Stimulated activated memory B cell treated with anti-CD40 and anti-IgM and Interleukin-4, amounts not matched to agents 10 μg/mL and 1 μg/mL and 100 μg/mL, for 72 hours (primary cell): ENCODE data around the gene NACA.
A peak's percentile ranks its signal among the peaks of the same experiment; 100 is the strongest.
"Not testable (repeated sequence)": the region's sequence is repeated elsewhere in the genome, so short reads cannot be mapped to it uniquely, and the experiment has no call there.

Source experiments
- ATAC-seq: fragments of 150-1000 bp; cut with Tn5 transposase; 2 replicates; pipeline ENCODE4 v1.10.0; 2021
- H3K27ac Mint-ChIP-seq: one replicate; pipeline ENCODE4 v1.8.0; 2022; ENCODE audit warnings: mild to moderate bottlenecking, mixed read lengths
- H3K27me3 Mint-ChIP-seq: one replicate; pipeline ENCODE4 v1.8.0; 2022; ENCODE audit warnings: mixed read lengths
- H3K36me3 Mint-ChIP-seq: one replicate; pipeline ENCODE4 v1.8.0; 2022; ENCODE audit warnings: mixed read lengths
- H3K4me1 Mint-ChIP-seq: one replicate; pipeline ENCODE4 v1.8.0; 2022; ENCODE audit warnings: mixed read lengths
- H3K4me3 Mint-ChIP-seq: one replicate; pipeline ENCODE4 v1.8.0; 2022; ENCODE audit warnings: mild to moderate bottlenecking, moderate library complexity, mixed read lengths
- H3K9me3 Mint-ChIP-seq: one replicate; pipeline ENCODE4 v1.8.0; 2022; ENCODE audit warnings: mixed read lengths

NACA gene

GRCh38 chr12:56716933-56717880 is 7.9 kb downstream of the NACA start:
- Mint-ChIP-seq H3K27me3 (no peaks in the 10 kb centered on the region), H3K27ac (peak overlapping the region; percentile 68), H3K4me1 (peaks cover 60% of the 10 kb centered on the region), H3K36me3 (peaks cover 78% of the 10 kb centered on the region), H3K9me3 (no peaks in the 10 kb centered on the region), H3K4me3 (peak overlapping the region; percentile 1)
- no peak for ATAC-seq

- Mint-ChIP-seq H3K4me3 (peak overlapping the region; percentile 1), H3K36me3 (peaks cover 76% of the 10 kb centered on the region), H3K27me3 (no peaks in the 10 kb centered on the region)
Observed at GRCh38 chr12:56716458-56716857, 8.6 kb downstream of the NACA start.

DNA sequence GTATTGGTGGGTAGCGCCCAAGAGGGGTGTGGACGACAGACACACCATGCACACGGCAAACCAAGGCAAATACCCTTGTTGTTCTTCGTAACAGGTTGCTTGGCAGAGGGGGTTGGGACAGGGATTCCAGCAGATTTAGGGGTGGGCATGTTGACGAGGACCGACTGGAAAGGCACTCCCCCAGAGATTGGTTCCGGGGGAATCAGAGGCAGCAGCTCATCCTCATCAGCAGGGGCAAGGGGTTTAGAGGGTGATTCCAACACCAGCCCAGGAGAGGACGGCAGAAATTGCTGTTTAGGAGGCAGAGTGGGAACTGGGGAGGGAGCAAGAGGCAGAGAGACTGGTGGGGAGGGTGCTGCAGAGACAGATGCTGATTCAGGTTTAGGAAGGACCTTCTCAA is 9.3 kb downstream of the NACA start:
- Mint-ChIP-seq H3K4me1 (peaks cover 46% of the 10 kb centered on the region), H3K9me3 (no peaks in the 10 kb centered on the region), H3K36me3 (peaks cover 69% of the 10 kb centered on the region), H3K27me3 (no peaks in the 10 kb centered on the region), H3K4me3 (no peak overlapping the region), H3K27ac (peak overlapping the region; percentile 68)
- ATAC-seq = no peak

More at GRCh38 chr12:56716458-56716857, 8.6 kb downstream of the NACA start:
- peak overlapping the region; percentile 68 for H3K27ac Mint-ChIP-seq
- H3K4me1 Mint-ChIP-seq = peaks cover 53% of the 10 kb centered on the region
- no peak for ATAC-seq
- no peaks in the 10 kb centered on the region for H3K9me3 Mint-ChIP-seq

- Mint-ChIP-seq H3K27ac (no peak overlapping the region), H3K4me1 (peaks cover 33% of the 10 kb centered on the region), H3K36me3 (peaks cover 56% of the 10 kb centered on the region), H3K4me3 (no peak overlapping the region), H3K9me3 (no peaks in the 10 kb centered on the region), H3K27me3 (no peaks in the 10 kb centered on the region)
- ATAC-seq = no peak
Observed at GRCh38 chr12:56714431-56714929, 10.6 kb downstream of the NACA start.

- H3K4me3 Mint-ChIP-seq = no peak overlapping the region
- H3K36me3 Mint-ChIP-seq = peaks cover 45% of the 10 kb centered on the region
- no peak for ATAC-seq
- H3K9me3 Mint-ChIP-seq = no peaks in the 10 kb centered on the region
- peaks cover 22% of the 10 kb centered on the region for H3K4me1 Mint-ChIP-seq
- H3K27ac Mint-ChIP-seq = no peak overlapping the region
- H3K27me3 Mint-ChIP-seq = no peaks in the 10 kb centered on the region
Observed at GRCh38 chr12:56713345-56713744, 11.8 kb downstream of the NACA start.

DNA sequence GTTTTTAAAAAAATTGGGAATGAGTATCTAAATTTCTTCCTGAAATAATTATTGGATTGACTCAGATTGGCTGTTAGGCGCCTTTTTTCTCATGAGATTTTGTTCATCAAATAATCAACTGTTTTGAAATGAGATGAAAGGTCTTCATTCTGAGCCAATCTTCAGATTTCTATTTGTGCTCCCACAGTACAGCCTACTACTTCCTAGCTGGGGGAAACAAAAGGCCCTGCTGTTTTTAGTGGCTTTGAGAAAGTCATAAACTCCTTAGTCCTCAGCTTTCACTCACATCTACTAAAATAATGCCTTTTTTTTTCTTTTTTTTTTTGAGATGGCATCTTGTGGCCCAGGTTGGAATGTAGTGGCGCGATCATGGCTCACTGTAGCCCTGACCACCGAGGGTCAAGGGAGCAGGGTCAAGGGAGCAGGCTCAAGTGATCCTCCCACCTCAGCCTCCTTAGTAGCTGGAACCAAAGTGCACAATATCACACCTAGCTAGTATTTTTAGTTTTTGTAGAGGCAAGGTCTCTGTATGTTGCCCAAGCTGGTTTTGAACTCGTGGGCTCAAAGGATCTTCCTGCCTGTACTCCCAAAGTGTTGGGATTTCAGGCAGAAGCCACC is 15.2 kb downstream of the NACA start:
- H3K36me3 Mint-ChIP-seq = peaks cover 25% of the 10 kb centered on the region
- ATAC-seq = no peak
- no peaks in the 10 kb centered on the region for H3K4me1 Mint-ChIP-seq
- H3K4me3 Mint-ChIP-seq = no peak overlapping the region
- no peaks in the 10 kb centered on the region for H3K9me3 Mint-ChIP-seq
- peak overlapping the region; percentile 59 for H3K27ac Mint-ChIP-seq
- no peaks in the 10 kb centered on the region for H3K27me3 Mint-ChIP-seq

- not testable (repeated sequence) for ATAC-seq, H3K9me3 Mint-ChIP-seq, H3K4me3 Mint-ChIP-seq, H3K27ac Mint-ChIP-seq, H3K36me3 Mint-ChIP-seq, H3K4me1 Mint-ChIP-seq, H3K27me3 Mint-ChIP-seq
Observed at GRCh38 chr12:56704522-56704921, 20.6 kb downstream of the NACA start.

DNA sequence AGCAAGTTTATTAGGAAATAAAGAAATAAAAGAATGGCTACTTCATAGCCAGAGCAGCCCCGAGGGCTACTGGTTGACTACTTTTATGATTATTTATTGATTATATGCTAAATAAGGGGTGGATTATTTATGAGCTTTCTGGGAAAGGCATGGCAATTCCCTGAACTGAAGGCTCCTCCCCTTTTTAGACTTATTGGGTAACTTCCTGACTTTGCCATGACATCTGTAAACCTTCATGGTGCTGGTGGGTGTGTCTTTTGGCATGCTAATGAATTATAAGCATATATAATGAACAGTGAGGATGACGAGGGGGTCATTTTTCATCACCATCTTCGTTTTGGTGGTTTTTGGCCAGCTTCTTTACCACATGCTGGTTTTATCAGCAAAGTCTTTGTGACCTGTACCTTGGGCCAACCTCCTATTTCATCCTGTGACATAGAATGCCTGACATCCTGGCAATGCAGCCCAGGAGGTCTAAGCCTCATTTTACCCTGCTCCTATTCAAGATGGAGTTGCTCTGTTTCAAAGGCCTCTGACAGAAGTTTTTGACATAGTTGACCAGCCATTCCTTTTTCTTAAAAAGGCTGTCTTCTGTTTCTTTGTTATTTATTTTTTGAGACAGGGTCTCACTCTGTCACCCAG is 26.0 kb downstream of the NACA start:
- no peak for ATAC-seq
- Mint-ChIP-seq H3K27ac (no peak overlapping the region), H3K27me3 (no peaks in the 10 kb centered on the region), H3K4me3 (no peak overlapping the region), H3K36me3 (no peaks in the 10 kb centered on the region), H3K4me1 (peaks cover 8% of the 10 kb centered on the region), H3K9me3 (no peaks in the 10 kb centered on the region)

- H3K27me3 Mint-ChIP-seq = no peaks in the 10 kb centered on the region
- no peak for ATAC-seq
- H3K27ac Mint-ChIP-seq = no peak overlapping the region
- no peaks in the 10 kb centered on the region for H3K36me3 Mint-ChIP-seq
- no peak overlapping the region for H3K4me3 Mint-ChIP-seq
- no peaks in the 10 kb centered on the region for H3K9me3 Mint-ChIP-seq
- H3K4me1 Mint-ChIP-seq = peaks cover 1% of the 10 kb centered on the region
Observed at GRCh38 chr12:56695327-56696101, 29.6 kb downstream of the NACA start.

DNA sequence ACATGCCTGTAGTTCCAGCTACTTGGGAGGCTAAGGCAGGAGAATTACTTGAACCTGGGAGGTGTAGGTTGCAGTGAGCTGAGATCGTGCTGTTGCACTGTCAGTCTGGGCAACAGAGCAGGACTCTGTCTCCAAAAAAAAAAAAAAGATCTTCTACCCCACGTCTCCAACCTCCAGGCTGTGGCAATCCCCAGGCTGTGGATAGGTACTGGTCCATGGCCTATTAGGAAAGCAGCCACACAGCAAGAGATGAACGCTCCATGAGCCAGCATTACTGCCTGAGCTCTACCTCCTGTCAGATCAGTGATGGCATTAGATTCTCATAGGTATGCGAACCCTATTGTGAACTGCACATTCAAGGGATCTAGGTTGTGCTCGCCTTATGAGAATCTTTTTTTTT is 30.9 kb downstream of the NACA start:
- Mint-ChIP-seq H3K27ac (no peak overlapping the region), H3K4me1 (peaks cover 6% of the 10 kb centered on the region), H3K9me3 (no peaks in the 10 kb centered on the region), H3K27me3 (no peaks in the 10 kb centered on the region), H3K36me3 (no peaks in the 10 kb centered on the region), H3K4me3 (no peak overlapping the region)
- ATAC-seq = no peak

DNA sequence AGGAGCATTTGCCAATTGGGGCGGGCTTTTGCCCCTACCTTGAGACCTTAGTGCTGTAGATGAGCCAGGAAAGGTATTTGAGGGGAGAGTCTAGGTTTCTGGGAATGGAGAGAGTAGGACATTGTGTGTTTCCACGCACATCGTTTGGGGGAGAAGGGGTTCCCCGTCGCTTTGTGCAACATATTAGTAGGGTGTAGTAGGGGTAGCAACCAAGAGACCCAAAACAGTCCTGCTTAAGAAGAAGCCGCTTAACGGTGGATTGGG is 36.3 kb downstream of the NACA start:
- Mint-ChIP-seq H3K9me3 (no peaks in the 10 kb centered on the region), H3K4me3 (peak overlapping the region; percentile 91), H3K27me3 (no peaks in the 10 kb centered on the region), H3K4me1 (peaks cover 38% of the 10 kb centered on the region), H3K36me3 (peaks cover 21% of the 10 kb centered on the region), H3K27ac (peak overlapping the region; percentile 94)
- no peak for ATAC-seq

DNA sequence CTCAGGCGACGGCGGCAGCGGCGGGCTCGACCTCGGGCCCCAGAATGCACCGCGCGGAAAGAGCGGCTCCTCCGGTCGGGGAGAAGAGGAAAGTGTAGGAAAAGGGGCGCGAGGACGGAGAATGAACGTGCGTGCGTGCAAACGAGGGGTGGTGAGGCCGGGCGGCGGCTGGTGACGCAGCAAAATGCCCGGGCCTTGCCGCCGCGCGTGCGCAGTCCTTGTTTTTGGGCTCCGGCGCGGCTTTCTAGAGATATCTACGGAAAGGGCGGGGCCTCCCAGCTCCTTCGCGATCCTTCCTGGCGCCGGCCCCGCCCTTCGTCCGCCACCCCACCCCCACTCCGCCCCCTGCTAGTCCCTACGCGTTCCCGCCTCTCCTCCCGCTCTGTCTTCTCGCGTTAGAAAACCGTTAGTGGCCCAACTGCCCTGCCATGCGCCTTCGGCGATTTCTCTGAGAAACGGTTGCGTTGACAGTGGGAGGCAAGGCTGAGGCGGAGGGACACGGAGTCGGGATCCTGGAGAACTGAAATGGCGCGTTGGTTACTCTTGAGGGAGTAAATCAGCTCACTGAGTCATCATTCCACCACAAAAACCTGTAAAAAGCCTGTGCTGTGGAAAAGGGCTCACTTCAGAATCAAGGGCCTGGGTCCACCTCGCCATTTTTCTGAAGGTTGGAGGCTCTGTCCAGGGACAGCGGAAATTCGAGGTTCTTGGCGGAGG is 36.8 kb downstream of the NACA start, which contains the start of gene PTGES3:
PTGES3 (minus strand) TSS at position 156 of the 717 bp plus-strand sequence. CDS start 285 bp downstream, outside the sequence.
- Mint-ChIP-seq H3K36me3 (peaks cover 21% of the 10 kb centered on the region), H3K4me1 (peaks cover 38% of the 10 kb centered on the region)
- peak; percentile 90 for ATAC-seq

GRCh38 chr12:56687223-56688128 is 37.6 kb downstream of the NACA start:
- Mint-ChIP-seq H3K27ac (peak overlapping the region; percentile 94), H3K4me3 (peak overlapping the region; percentile 91), H3K4me1 (peaks cover 46% of the 10 kb centered on the region), H3K9me3 (no peaks in the 10 kb centered on the region), H3K27me3 (no peaks in the 10 kb centered on the region), H3K36me3 (peaks cover 21% of the 10 kb centered on the region)
- ATAC-seq = peak; percentile 68

More for the DNA sequence above, 36.8 kb downstream of the NACA start, which contains the start of gene PTGES3:
- H3K27ac Mint-ChIP-seq = peak within 1 kb of the TSS; percentile 94
- no peaks in the 10 kb centered on the region for H3K9me3 Mint-ChIP-seq
- H3K4me3 Mint-ChIP-seq = peak within 1 kb of the TSS; percentile 91
- H3K27me3 Mint-ChIP-seq = no peaks in the 10 kb centered on the region
